Spleen (tissue), 13 donors: Measurements from ENCODE around the gene PTGER2. TPM values are rescaled to one million over a fixed set of nuclear protein-coding genes. Genes with fewer than 3 reads are reported as not detected.

Experiments
- DNase-seq: peaks from one replicate; pipeline ENCODE4 v3.0.0-alpha.2; 2020
- H3K27ac ChIP-seq, 8 donors: fragments of 200-600 bp; sonication (generic) in 7 of 8; 1 replicate in 4 of 8; 2 replicates in 4 of 8; pipeline versions ENCODE4 v1.5.0 to v1.8.0; 2016 to 2021; ENCODE audit warnings: inconsistent platforms in 4 of 8, mild to moderate bottlenecking in 4 of 8, moderate library complexity in 1 of 8
- H3K27me3 ChIP-seq, 7 donors: fragments of 200-600 bp; sonication (generic) in 6 of 7; replicated peaks in 1 of 7; 1 replicate in 4 of 7; 2 replicates in 3 of 7; pipeline versions ENCODE4 v1.5.0 to v1.8.0; 2016 to 2021; ENCODE audit warnings: inconsistent platforms in 3 of 7, mild to moderate bottlenecking in 1 of 7
- H3K36me3 ChIP-seq, 6 donors: fragments of 200-600 bp; sonication (generic) in 5 of 6; 1 replicate in 4 of 6; 2 replicates in 2 of 6; pipeline versions ENCODE4 v1.5.0 to v1.8.0; 2016 to 2021; ENCODE audit warnings: inconsistent platforms in 2 of 6
- H3K4me1 ChIP-seq, 6 donors: fragments of 200-600 bp; sonication (generic) in 5 of 6; 1 replicate in 3 of 6; 2 replicates in 3 of 6; pipeline versions ENCODE4 v1.5.0 to v1.8.0; 2016 to 2021; ENCODE audit warnings: inconsistent platforms in 3 of 6
- H3K4me3 ChIP-seq, 8 donors: fragments of 200-600 bp; sonication (generic) in 7 of 8; 1 replicate in 4 of 8; 2 replicates in 4 of 8; pipeline versions ENCODE4 v1.5.0 to v1.8.0; 2016 to 2021; ENCODE audit warnings: inconsistent platforms in 4 of 8, mild to moderate bottlenecking in 4 of 8, moderate library complexity in 2 of 8
- H3K9me3 ChIP-seq, 8 donors: fragments of 200-600 bp; sonication (generic) in 7 of 8; 1 replicate in 4 of 8; 2 replicates in 4 of 8; pipeline versions ENCODE4 v1.5.0 to v1.8.0; 2016 to 2021; ENCODE audit warnings: inconsistent platforms in 4 of 8
- POLR2A ChIP-seq, 3 donors: fragments of 450-650 bp; IDR thresholded peaks; one replicate each; pipeline ENCODE4 v1.5.1; 2017; ENCODE audit warnings: antibody characterized with exemption in 3 of 3, mild to moderate bottlenecking in 1 of 3
- POLR2AphosphoS5 ChIP-seq, 3 donors: sonication (generic); formaldehyde crosslinking; IDR thresholded peaks; one replicate each; pipeline ENCODE4 v1.5.1; 2017; ENCODE audit warnings: antibody characterized with exemption in 3 of 3
- WGBS, 5 donors: extraction: QIAGEN DNeasy Blood & Tissue Kit in 3 of 5; methylation state at CpG; one replicate each; pipeline versions ENCODE4 v1.1.5 to v1.1.7; 2013 to 2018; 5-methylcytosine and 5-hydroxymethylcytosine counted together
- intact Hi-C: fragments of 100-400 bp; cut with DNase I; formaldehyde crosslinking; loops from one replicate; pipeline ENCODE4 v1.15.0; 2023; ENCODE audit warnings: low total_unique reads
- long read RNA-seq, 2 donors: transcript quantifications; one replicate each; lab custom pipeline, GENCODE V29; 2026
- polyA plus RNA-seq, 3 donors: library from polyadenylated mRNA; stranded (reverse); fragments of 200-250 nt; gene quantifications; one replicate each; pipeline ENCODE4 v1.2.1, GENCODE V29; 2013
- total RNA-seq, 7 donors: library from RNA; depleted of rRNA in 3 of 7; stranded (reverse); fragments of >200 nt in 3 of 7; fragmentation: NEBNext Ultra II Directional in 4 of 7; extraction: Animal tissue kit (Norgen Biotek cat#: 25700) in 4 of 7; gene quantifications; one replicate each; pipeline versions ENCODE4 v1.1.0 to v1.2.1, GENCODE V29; 2016 to 2021
- TF ChIP-seq, protein P1 (sequence below), 11 experiments: fragments of 200-600 bp in 7 of 11; fragments of 450-650 bp in 4 of 11; sonication (generic) in 4 of 11; IDR thresholded peaks in 8 of 11; conservative IDR thresholded peaks in 3 of 11; 1 replicate in 7 of 11; 2 replicates in 4 of 11; pipeline versions ENCODE4 v1.4.0 to v1.8.0; 2016 to 2021; ENCODE audit warnings: antibody characterized with exemption in 11 of 11, inconsistent platforms in 4 of 11, mild to moderate bottlenecking in 1 of 11
- donor health status: healthy with polysubstance abuse.
- donor health status: DM: no; HTN: no; CAD: no; lungs with moderate emphysema.
- donor health status: DM: no; HTN: no; CAD: no.
- donor health status: Bipolar disorder and iron deficiency.
- donor health status: healthy.
- donor health status: DM: no; HTN: no; CAD: no.
- donor health status: DM: yes; HTN: yes; CAD: no.

Gene PTGER2, protein sequence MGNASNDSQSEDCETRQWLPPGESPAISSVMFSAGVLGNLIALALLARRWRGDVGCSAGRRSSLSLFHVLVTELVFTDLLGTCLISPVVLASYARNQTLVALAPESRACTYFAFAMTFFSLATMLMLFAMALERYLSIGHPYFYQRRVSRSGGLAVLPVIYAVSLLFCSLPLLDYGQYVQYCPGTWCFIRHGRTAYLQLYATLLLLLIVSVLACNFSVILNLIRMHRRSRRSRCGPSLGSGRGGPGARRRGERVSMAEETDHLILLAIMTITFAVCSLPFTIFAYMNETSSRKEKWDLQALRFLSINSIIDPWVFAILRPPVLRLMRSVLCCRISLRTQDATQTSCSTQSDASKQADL
- total RNA-seq = 10 to 100 TPM; 13.2 to 44.7 (median 16.2) TPM
- polyA plus RNA-seq = 1 to 10 TPM; 1.5 to 3.0 (median 2.8) TPM
- long read RNA-seq, donor 1, partial matches to known transcripts = 0 of 3 reads
- long read RNA-seq, donor 1, other reads (novel, unspliced or antisense) = 0 of 3 reads
- long read RNA-seq, donor 2, partial matches to known transcripts = 0 of 4 reads
- long read RNA-seq, donor 2, other reads (novel, unspliced or antisense) = 0 of 4 reads

DNA sequence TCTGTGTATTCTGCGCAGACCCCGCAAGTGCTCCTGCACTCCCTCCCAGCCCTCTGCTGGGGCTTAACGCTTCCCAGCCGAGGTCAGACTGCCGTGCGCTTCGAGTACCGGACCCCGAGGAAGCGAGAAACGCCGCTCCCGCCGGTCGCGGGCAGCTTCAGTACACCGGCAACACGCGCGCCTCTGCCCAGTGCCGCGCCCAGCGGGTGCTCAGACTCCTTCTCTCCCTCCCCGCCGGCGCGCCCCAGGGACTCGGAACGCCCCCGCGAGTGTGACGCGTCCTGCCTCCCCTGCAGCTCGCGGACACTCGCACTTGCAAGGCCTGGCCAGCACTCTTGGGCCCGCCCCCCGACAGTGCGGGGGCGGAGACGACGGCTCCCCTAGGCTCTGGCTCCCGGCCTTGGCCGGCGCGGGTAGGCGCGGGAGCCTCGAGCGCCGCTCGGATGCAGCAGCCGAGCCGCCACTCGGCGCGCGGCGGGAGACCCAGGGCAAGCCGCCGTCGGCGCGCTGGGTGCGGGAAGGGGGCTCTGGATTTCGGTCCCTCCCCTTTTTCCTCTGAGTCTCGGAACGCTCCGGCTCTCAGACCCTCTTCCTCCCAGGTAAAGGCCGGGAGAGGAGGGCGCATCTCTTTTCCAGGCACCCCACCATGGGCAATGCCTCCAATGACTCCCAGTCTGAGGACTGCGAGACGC is at the start of gene PTGER2:
PTGER2 (plus strand) TSS at position 410 of the 692 bp plus-strand sequence; CDS start at position 647, 237 bp downstream.
- Histone ChIP-seq H3K36me3 (no peaks in the 10 kb centered on the region), H3K4me3 (peak within 1 kb of the TSS; percentile 61 to 82 (median 64)), H3K27ac (peak within 1 kb of the TSS; percentile 68 to 92 (median 88)), H3K4me1 (peaks cover 20 to 99% (median 66%) of the 10 kb centered on the region in 6 donors), H3K9me3 (no peaks in the 10 kb centered on the region), H3K27me3 (peaks cover 0 to 59% (median 24%) of the 10 kb centered on the region in 7 donors)
- peak; percentile 97 for DNase-seq
- TF ChIP-seq, protein P1, sequence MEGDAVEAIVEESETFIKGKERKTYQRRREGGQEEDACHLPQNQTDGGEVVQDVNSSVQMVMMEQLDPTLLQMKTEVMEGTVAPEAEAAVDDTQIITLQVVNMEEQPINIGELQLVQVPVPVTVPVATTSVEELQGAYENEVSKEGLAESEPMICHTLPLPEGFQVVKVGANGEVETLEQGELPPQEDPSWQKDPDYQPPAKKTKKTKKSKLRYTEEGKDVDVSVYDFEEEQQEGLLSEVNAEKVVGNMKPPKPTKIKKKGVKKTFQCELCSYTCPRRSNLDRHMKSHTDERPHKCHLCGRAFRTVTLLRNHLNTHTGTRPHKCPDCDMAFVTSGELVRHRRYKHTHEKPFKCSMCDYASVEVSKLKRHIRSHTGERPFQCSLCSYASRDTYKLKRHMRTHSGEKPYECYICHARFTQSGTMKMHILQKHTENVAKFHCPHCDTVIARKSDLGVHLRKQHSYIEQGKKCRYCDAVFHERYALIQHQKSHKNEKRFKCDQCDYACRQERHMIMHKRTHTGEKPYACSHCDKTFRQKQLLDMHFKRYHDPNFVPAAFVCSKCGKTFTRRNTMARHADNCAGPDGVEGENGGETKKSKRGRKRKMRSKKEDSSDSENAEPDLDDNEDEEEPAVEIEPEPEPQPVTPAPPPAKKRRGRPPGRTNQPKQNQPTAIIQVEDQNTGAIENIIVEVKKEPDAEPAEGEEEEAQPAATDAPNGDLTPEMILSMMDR (IDR thresholded peaks at IDR 0.05 in 8 of 11, conservative IDR thresholded peaks at IDR 0.05 in 3 of 11) = no peak
- peak; percentile 91 to 96 (median 92) for TF ChIP-seq POLR2AphosphoS5 (IDR thresholded peaks at IDR 0.05)
- peak in 2 of 3 donors; percentile 8 to 65 for TF ChIP-seq POLR2A (IDR thresholded peaks at IDR 0.05)
- intact Hi-C loops = no loop called here
- 0 to 2% (median 0%) methylated on average over 20 to 73 of the region's 73 CpGs for WGBS, 5 donors

DNA sequence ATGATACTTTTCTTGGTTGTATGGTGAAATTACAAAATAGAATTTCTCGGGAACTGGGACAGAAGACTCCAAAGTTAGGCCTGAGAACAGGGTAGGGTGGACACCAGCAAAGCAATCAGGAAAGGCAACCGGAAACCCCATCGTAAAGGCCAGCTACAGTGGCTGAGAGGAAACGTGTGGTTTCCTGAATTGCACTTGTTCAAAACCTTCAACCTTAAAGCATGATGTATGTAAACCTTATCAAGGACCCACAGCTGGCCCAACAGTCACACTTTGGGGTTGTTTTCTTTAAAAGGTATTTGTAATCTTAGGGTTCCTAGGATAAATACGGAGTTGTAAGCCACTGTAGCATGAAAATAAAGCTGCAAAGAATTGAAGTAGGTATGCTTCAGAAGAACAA is 48.9 kb upstream of the PTGER2 start:
- peak overlapping the region in 4 of 8 donors; percentile 36 to 85 (median 68) for H3K27ac ChIP-seq
- TF ChIP-seq POLR2AphosphoS5 (IDR thresholded peaks at IDR 0.05) (no peak), POLR2A (IDR thresholded peaks at IDR 0.05) (no peak)
- TF ChIP-seq, protein P1 (IDR thresholded peaks at IDR 0.05 in 8 of 11, conservative IDR thresholded peaks at IDR 0.05 in 3 of 11) = no peak
- H3K4me3 ChIP-seq = no peak overlapping the region
- WGBS, 5 donors = 9 to 27% (median 13%) methylated on average over 5 of the region's 5 CpGs
- DNase-seq = no peak
- intact Hi-C loops = no loop called here
- no peaks in the 10 kb centered on the region for H3K9me3 ChIP-seq
- H3K27me3 ChIP-seq = peaks cover 0 to 43% (median 27%) of the 10 kb centered on the region in 7 donors
- no peaks in the 10 kb centered on the region for H3K36me3 ChIP-seq
- H3K4me1 ChIP-seq = peaks cover 17 to 73% (median 39%) of the 10 kb centered on the region in 6 donors

DNA sequence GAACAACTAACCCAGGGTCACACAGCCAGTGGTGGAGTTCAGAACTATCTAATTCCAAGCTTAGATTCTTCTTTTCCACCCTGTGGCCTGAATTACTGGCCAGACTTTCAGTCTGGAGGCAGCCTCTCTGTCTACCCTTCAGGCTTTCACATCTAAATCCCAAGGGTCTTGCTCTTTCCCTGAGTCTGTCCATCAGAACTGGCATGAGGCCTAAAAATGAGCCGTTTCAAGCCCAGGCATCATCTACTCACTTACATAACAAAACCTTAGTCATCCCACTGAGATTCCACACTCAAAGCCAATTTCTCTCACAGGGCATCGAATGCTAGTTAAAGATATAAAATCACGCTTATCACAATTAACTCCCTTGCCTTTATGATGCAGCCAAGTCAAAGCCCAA is 47.9 kb upstream of the PTGER2 start:
- Histone ChIP-seq H3K27ac (peak overlapping the region in 4 of 8 donors; percentile 36 to 85 (median 68)), H3K36me3 (no peaks in the 10 kb centered on the region), H3K27me3 (peaks cover 0 to 46% (median 27%) of the 10 kb centered on the region in 7 donors), H3K9me3 (no peaks in the 10 kb centered on the region), H3K4me1 (peaks cover 17 to 73% (median 39%) of the 10 kb centered on the region in 6 donors), H3K4me3 (no peak overlapping the region)
- intact Hi-C loops = no loop called here
- WGBS, 5 donors = 62 to 88% (median 76%) methylated on average over 3 of the region's 3 CpGs
- DNase-seq = no peak
- TF ChIP-seq POLR2AphosphoS5 (IDR thresholded peaks at IDR 0.05) (no peak), POLR2A (IDR thresholded peaks at IDR 0.05) (no peak)
- TF ChIP-seq, protein P1 (IDR thresholded peaks at IDR 0.05 in 8 of 11, conservative IDR thresholded peaks at IDR 0.05 in 3 of 11) = no peak
